Endothelial cell of umbilical vein (primary cell): Measurements from ENCODE around the gene PTPRF.

Source experiments
- CTCF ChIP-seq, 2 donors: IDR thresholded peaks; 1 replicate in 1 of 2; 2 replicates in 1 of 2; pipeline ENCODE4 v1.5.1; 2011; ENCODE audit warnings: low read length in 2 of 2, mild to moderate bottlenecking in 2 of 2, moderate library complexity in 2 of 2, control low read depth in 1 of 2, inconsistent platforms in 1 of 2, low read depth in 1 of 2; ENCODE audit not compliant: insufficient read depth in 1 of 2; ENCODE audit errors: extremely low read depth in 1 of 2
- EZH2 ChIP-seq: IDR thresholded peaks from 2 replicates; pipeline ENCODE4 v1.6.1; 2012; ENCODE audit warnings: borderline replicate concordance, low read depth, mild to moderate bottlenecking, moderate library complexity, low read length, inconsistent platforms; ENCODE audit not compliant: severe bottlenecking
- FOS ChIP-seq: IDR thresholded peaks from 2 replicates; pipeline ENCODE4 v1.6.1; 2011; ENCODE audit warnings: mild to moderate bottlenecking, low read length, moderate library complexity, borderline replicate concordance; ENCODE audit not compliant: insufficient read depth
- GATA2 ChIP-seq: IDR thresholded peaks from 2 replicates; pipeline ENCODE4 v1.7.0; 2011; ENCODE audit warnings: low read depth, mild to moderate bottlenecking, moderate library complexity, mixed read lengths, low read length; ENCODE audit not compliant: insufficient read length, insufficient read depth
- MAX ChIP-seq: IDR thresholded peaks from 2 replicates; pipeline ENCODE4 v1.6.1; 2011; ENCODE audit not compliant: insufficient read depth, insufficient read length
- POLR2A ChIP-seq: IDR thresholded peaks from 2 replicates; pipeline ENCODE4 v1.6.1; 2012; ENCODE audit warnings: low read depth, mild to moderate bottlenecking, control low read depth, low read length
- POLR2AphosphoS5 ChIP-seq: IDR thresholded peaks from 2 replicates; pipeline ENCODE4 v1.6.1; 2012; ENCODE audit warnings: low read depth, mild to moderate bottlenecking, control low read depth, low read length, moderate library complexity; ENCODE audit not compliant: insufficient read depth

- TF ChIP-seq CTCF (IDR thresholded peaks at IDR 0.05; ENCODE audit: extremely low read depth in 1 of 2, insufficient read depth in 1 of 2, low read depth in 1 of 2, low read length in 2 of 2) (no peak), EZH2 (no peak), MAX (no peak), POLR2AphosphoS5 (no peak), POLR2A (no peak), FOS (no peak), GATA2 (no peak)
Observed at GRCh38 chr1:43621861-43622260, 91.2 kb downstream of the PTPRF start.
